ENCODE data around the gene IQGAP2.

GRCh38 chr5:76737846-76738245, 334.8 kb downstream of the IQGAP2 start:
- no peak for TF ChIP-seq CTCF (IDR thresholded peaks at IDR 0.05)
- TF ChIP-seq POLR2A (IDR thresholded peaks at IDR 0.05) = no peak
- no peak for TF ChIP-seq POLR2AphosphoS5 (IDR thresholded peaks at IDR 0.05)
- no peak for TF ChIP-seq EP300 (IDR thresholded peaks at IDR 0.05)
